Activated CD8-positive, alpha-beta T cell treated with anti-CD3 and anti-CD28 coated beads for 36 hours (primary cell): Measurements from ENCODE around the gene DDX21. TPM values are rescaled to one million over a fixed set of nuclear protein-coding genes. Genes with fewer than 3 reads are reported as not detected.
"Not testable (repeated sequence)": the region's sequence is repeated elsewhere in the genome, so short reads cannot be mapped to it uniquely, and the experiment has no call there.

Experiments used
- ATAC-seq: fragments of 200-7000 bp; cut with Tn5 transposase; one replicate; pipeline ENCODE4 v1.10.0; 2021; ENCODE audit warnings: mild to moderate bottlenecking, moderate library complexity
- CTCF ChIA-PET: fragments of 350-600 bp; sonication (Branson Sonifier 250); formaldehyde crosslinking; loops from one replicate; lab custom pipeline; 2021; ENCODE audit warnings: antibody characterized with exemption; lab: Charles Lee
- POLR2A ChIA-PET: fragments of 350-600 bp; sonication (Branson Sonifier 250); formaldehyde crosslinking; loops from one replicate; lab custom pipeline; 2021; ENCODE audit warnings: antibody characterized with exemption; lab: Charles Lee
- DNase-seq: peaks from one replicate; pipeline ENCODE4 v3.0.0-alpha.2; 2020
- H3K27ac Mint-ChIP-seq: one replicate; pipeline ENCODE4 v1.8.0; 2021; ENCODE audit warnings: mild to moderate bottlenecking, mixed read lengths
- H3K27me3 Mint-ChIP-seq: one replicate; pipeline ENCODE4 v1.8.0; 2021; ENCODE audit warnings: mixed read lengths
- H3K36me3 Mint-ChIP-seq: one replicate; pipeline ENCODE4 v1.8.0; 2021; ENCODE audit warnings: low read depth, mixed read lengths
- H3K4me1 Mint-ChIP-seq: one replicate; pipeline ENCODE4 v1.8.0; 2021; ENCODE audit warnings: low read depth, mixed read lengths
- H3K4me3 Mint-ChIP-seq: one replicate; pipeline ENCODE4 v1.8.0; 2021; ENCODE audit warnings: mild to moderate bottlenecking, moderate library complexity, mixed read lengths
- H3K9me3 Mint-ChIP-seq: one replicate; pipeline ENCODE4 v1.8.0; 2021; ENCODE audit warnings: mixed read lengths
- intact Hi-C: fragments of 100-400 bp; cut with micrococcal nuclease; formaldehyde crosslinking; loops from one replicate; pipeline ENCODE4 v1.10.0; 2022
- total RNA-seq, 2 experiments: library from RNA; stranded (reverse); gene quantifications; one replicate each; pipeline ENCODE4 v1.2.3, GENCODE V29; 2021
- TF ChIP-seq, protein P1 (sequence below): fragments of 200-600 bp; IDR thresholded peaks from one replicate; pipeline ENCODE4 v1.8.0; 2022; ENCODE audit warnings: antibody characterized with exemption, mild to moderate bottlenecking

The DDX21 gene
- total RNA-seq, 2 experiments from 2014 or later: 192 to 194 TPM

DNA sequence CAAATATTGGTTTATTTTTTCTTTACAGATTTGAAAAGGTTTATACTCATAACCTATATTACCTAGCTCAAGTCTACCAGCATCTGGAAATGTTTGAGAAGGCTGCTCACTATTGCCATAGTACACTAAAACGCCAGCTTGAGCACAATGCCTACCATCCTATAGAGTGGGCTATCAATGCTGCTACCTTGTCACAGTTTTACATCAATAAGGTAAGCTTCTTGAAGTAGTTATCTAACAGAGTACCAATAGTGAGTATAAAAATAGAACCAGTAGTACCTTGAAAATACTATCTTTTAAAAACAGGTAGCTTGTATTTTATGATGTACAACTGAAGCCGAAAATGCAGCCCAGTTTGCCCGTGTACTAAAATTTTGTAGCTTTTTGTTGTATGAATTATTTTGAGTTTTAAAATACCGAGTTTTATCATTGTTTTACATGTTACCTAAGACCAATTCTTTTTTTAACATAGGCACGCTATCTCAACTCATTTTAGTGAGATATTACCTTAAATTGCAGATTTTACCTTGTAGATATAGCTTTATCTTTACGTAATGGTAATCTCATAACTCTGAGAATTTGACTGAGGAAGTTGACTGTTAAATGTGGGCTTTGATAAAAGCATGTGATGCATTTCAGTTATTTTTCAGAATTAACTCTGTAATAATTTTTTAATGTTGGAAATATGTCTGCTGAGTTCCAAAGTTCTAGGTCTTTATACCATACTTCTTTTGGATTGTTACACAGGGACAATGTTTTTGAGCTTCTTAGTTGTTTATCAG lies 49.9 kb downstream of the DDX21 start:
- intact Hi-C loops: loop anchor here (2.0 kb wide), 1 partner anchor 87 kb away; no protein-coding TSS in a partner anchor
- no peaks in the 10 kb centered on the region for H3K9me3 Mint-ChIP-seq
- H3K27me3 Mint-ChIP-seq: no peaks in the 10 kb centered on the region
- peaks cover 1% of the 10 kb centered on the region for H3K36me3 Mint-ChIP-seq
- H3K4me1 Mint-ChIP-seq: peaks cover 3% of the 10 kb centered on the region
- DNase-seq: no peak
- H3K4me3 Mint-ChIP-seq: no peak overlapping the region
- no peak overlapping the region for H3K27ac Mint-ChIP-seq
- ATAC-seq: no peak
- POLR2A ChIA-PET: interaction anchor here (0.6 to 3.0 kb wide), 9 partner anchors 16 to 131 kb away, joined by 3 to 21 read pairs (median 3); partner anchors contain the start of gene SRGN
- TF ChIP-seq, protein P1, sequence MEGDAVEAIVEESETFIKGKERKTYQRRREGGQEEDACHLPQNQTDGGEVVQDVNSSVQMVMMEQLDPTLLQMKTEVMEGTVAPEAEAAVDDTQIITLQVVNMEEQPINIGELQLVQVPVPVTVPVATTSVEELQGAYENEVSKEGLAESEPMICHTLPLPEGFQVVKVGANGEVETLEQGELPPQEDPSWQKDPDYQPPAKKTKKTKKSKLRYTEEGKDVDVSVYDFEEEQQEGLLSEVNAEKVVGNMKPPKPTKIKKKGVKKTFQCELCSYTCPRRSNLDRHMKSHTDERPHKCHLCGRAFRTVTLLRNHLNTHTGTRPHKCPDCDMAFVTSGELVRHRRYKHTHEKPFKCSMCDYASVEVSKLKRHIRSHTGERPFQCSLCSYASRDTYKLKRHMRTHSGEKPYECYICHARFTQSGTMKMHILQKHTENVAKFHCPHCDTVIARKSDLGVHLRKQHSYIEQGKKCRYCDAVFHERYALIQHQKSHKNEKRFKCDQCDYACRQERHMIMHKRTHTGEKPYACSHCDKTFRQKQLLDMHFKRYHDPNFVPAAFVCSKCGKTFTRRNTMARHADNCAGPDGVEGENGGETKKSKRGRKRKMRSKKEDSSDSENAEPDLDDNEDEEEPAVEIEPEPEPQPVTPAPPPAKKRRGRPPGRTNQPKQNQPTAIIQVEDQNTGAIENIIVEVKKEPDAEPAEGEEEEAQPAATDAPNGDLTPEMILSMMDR: no peak
- CTCF ChIA-PET: interaction anchor here (0.8 to 4.2 kb wide), 25 partner anchors 9 to 214 kb away, joined by 3 to 97 read pairs (median 5); partner anchors contain the start of genes DDX21, HKDC1, KIFBP and SRGN

DNA sequence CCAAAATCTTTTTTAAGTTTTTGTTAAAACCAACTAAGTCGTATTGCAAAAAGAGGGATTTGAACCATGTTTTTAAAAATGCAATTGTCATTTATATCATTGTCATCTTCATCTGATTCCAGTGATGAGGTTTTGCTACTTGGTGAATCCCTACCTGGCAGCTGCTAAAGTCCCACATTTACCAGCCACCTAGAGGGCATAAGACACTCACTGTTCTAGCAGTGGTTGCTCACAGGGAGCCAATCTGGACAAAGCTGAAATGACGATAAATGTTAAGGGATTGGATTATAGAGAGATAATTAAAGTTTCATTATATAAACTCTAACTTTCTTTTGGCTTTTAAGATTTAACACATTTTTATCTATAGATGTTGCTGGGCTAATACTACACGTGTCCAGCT lies 51.3 kb downstream of the DDX21 start:
- ATAC-seq: no peak
- POLR2A ChIA-PET: interaction anchor here (0.6 to 1.6 kb wide), 3 partner anchors 38 to 208 kb away, joined by 3 to 4 read pairs (median 4); no protein-coding TSS in a partner anchor
- no peak for DNase-seq
- Mint-ChIP-seq H3K4me1 (peaks cover 3% of the 10 kb centered on the region), H3K27me3 (no peaks in the 10 kb centered on the region), H3K36me3 (peaks cover 1% of the 10 kb centered on the region), H3K9me3 (no peaks in the 10 kb centered on the region), H3K4me3 (no peak overlapping the region), H3K27ac (no peak overlapping the region)
- CTCF ChIA-PET: interaction anchor here (0.7 to 4.2 kb wide), 7 partner anchors 8 to 111 kb away, joined by 3 to 97 read pairs (median 12); no protein-coding TSS in a partner anchor
- intact Hi-C loops: no loop called here
- TF ChIP-seq, protein P1: no peak

DNA sequence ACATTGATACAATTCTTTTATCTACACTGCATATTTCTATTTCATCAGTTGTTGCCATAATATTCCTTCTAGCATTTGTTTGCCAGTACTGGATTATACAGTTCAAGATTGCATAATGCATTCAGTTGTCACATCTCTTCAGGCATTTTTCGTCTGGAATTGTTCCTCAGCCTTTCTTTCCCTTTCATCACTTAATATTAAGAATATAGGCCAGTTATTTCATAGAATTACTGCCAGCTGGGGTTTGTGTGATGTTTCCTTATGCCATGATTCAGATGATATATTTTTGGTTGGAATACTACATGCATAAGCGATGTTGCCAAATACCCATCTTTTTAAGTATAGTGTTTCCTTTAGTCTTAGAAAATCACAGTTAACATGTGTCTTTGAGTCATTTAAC lies 53.4 kb downstream of the DDX21 start:
- TF ChIP-seq, protein P1: no peak
- ChIA-PET POLR2A (interaction anchor here (1.0 kb wide), 1 partner anchor 11 kb away, joined by 5 read pairs; no protein-coding TSS in a partner anchor), CTCF (interaction anchor here (1.0 to 1.7 kb wide), 7 partner anchors 8 to 85 kb away, joined by 3 to 7 read pairs (median 3); no protein-coding TSS in a partner anchor)
- ATAC-seq: no peak
- DNase-seq: no peak
- peaks cover 12% of the 10 kb centered on the region for H3K4me1 Mint-ChIP-seq
- intact Hi-C loops: no loop called here
- no peak overlapping the region for H3K27ac Mint-ChIP-seq
- H3K27me3 Mint-ChIP-seq: no peaks in the 10 kb centered on the region
- H3K36me3 Mint-ChIP-seq: peaks cover 11% of the 10 kb centered on the region
- no peak overlapping the region for H3K4me3 Mint-ChIP-seq
- no peaks in the 10 kb centered on the region for H3K9me3 Mint-ChIP-seq

DNA sequence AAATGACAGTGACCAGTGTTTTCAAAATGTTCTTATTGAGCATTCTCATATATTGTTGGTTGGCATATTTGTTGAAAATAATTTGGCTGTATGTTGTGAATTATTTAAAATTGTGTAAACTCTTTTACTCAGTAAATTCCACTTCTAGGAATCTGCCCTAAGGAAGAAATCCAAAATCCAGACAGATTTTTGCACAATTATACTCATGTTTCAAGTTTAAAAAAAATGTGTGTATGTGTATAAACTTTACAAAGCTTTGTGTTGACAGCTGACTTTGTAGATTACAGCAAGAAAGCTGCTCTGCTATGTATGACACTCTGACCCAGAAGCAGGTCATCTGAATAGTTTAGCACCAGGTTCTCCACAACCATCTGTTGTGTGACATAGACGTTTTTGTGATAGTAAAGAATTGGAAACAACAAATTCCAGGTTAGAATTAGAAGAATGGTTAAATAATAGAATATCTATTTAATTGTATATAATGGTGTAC lies 54.2 kb downstream of the DDX21 start:
- DNase-seq: no peak
- Mint-ChIP-seq H3K27me3 (no peaks in the 10 kb centered on the region), H3K9me3 (no peaks in the 10 kb centered on the region), H3K27ac (no peak overlapping the region), H3K36me3 (peaks cover 11% of the 10 kb centered on the region), H3K4me3 (no peak overlapping the region), H3K4me1 (peaks cover 9% of the 10 kb centered on the region)
- ChIA-PET POLR2A (interaction anchor here (0.6 to 1.0 kb wide), 2 partner anchors 11 to 34 kb away, joined by 3 to 5 read pairs; no protein-coding TSS in a partner anchor), CTCF (interaction anchor here (0.6 to 4.1 kb wide), 7 partner anchors 8 to 212 kb away, joined by 3 to 17 read pairs (median 3); no protein-coding TSS in a partner anchor)
- TF ChIP-seq, protein P1: no peak
- intact Hi-C loops: no loop called here
- no peak for ATAC-seq

DNA sequence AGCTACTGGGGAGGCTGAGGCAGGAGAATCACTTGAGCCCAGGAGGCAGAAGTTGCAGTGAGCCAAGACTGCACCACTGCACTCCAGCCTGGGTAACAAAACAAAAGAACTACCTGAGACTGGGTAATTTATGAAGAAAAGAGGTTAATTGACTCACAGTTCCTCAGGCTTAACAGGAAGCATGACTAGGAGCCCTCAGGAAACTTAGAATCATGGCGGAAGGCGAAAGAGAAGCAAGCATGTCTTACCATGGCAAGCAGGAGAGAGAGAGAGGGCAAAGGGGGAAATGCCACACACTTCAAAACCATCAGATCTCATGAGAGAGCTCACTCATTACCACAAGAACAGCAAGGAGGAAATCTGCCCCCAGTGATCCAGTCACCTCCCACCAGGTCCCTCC lies 56.8 kb downstream of the DDX21 start:
- DNase-seq, H3K9me3 Mint-ChIP-seq, H3K4me1 Mint-ChIP-seq, intact Hi-C loops, H3K27me3 Mint-ChIP-seq, H3K4me3 Mint-ChIP-seq: not testable (repeated sequence)
- peak; percentile 60 for ATAC-seq
- Mint-ChIP-seq H3K36me3 (peaks cover 12% of the 10 kb centered on the region), H3K27ac (peak overlapping the region; percentile 40)
- ChIA-PET POLR2A (interaction anchor here (0.6 to 1.1 kb wide), 3 partner anchors 57 to 123 kb away, joined by 3 read pairs; partner anchors contain the start of gene DDX21), CTCF (interaction anchor here (4.1 to 5.2 kb wide), 2 partner anchors 7 to 79 kb away, joined by 17 to 29 read pairs; no protein-coding TSS in a partner anchor)
